B cell (primary cell): ENCODE data around the gene BEX3. TPM values are rescaled to one million over a fixed set of nuclear protein-coding genes. Genes with fewer than 3 reads are reported as not detected.
A peak's percentile ranks its signal among the peaks of the same experiment; 100 is the strongest.

Experiments used
- ATAC-seq: fragments of 200-7000 bp; cut with Tn5 transposase; one replicate; pipeline ENCODE4 v1.10.0; 2021; ENCODE audit warnings: low read depth, mild to moderate bottlenecking, moderate number of reproducible peaks, moderate library complexity
- CTCF ChIA-PET: fragments of 350-600 bp; sonication (Branson Sonifier 250); formaldehyde crosslinking; loops from one replicate; lab custom pipeline; 2021; ENCODE audit warnings: antibody characterized with exemption, inconsistent platforms; lab: Charles Lee
- POLR2A ChIA-PET: fragments of 350-600 bp; sonication (Branson Sonifier 250); formaldehyde crosslinking; loops from one replicate; lab custom pipeline; 2021; ENCODE audit warnings: antibody characterized with exemption; lab: Charles Lee
- DNase-seq: peaks from one replicate; pipeline ENCODE4 v3.0.0; 2013
- H2AFZ ChIP-seq: 2 replicates; pipeline ENCODE4 v1.6.1; 2012; ENCODE audit warnings: mild to moderate bottlenecking, low read depth, low read length; ENCODE audit not compliant: insufficient read depth, poor library complexity, severe bottlenecking
- H3K27ac ChIP-seq, 2 donors: 1 replicate in 1 of 2; 2 replicates in 1 of 2; pipeline ENCODE4 v1.5.1; 2012 to 2013; ENCODE audit warnings: low read length in 2 of 2, mild to moderate bottlenecking in 2 of 2, moderate library complexity in 1 of 2
- H3K27me3 ChIP-seq, 4 experiments: fragments of 200-600 bp in 1 of 4; sonication (generic) in 1 of 4; replicated peaks in 1 of 4; 1 replicate in 2 of 4; 2 replicates in 2 of 4; pipeline versions ENCODE4 v1.6.1 to v1.7.0; 2013 to 2016; ENCODE audit warnings: low read length in 3 of 4, mild to moderate bottlenecking in 2 of 4, mixed read lengths in 1 of 4, moderate library complexity in 1 of 4; ENCODE audit not compliant: insufficient read depth in 4 of 4, control insufficient read depth in 3 of 4; ENCODE audit errors: control extremely low read depth in 1 of 4
- H3K36me3 ChIP-seq, 2 experiments: replicated peaks in 1 of 2; 1 replicate in 1 of 2; 2 replicates in 1 of 2; pipeline versions ENCODE4 v1.6.1 to v1.7.1; 2013; ENCODE audit warnings: low read length in 1 of 2; ENCODE audit not compliant: insufficient read depth in 2 of 2, control insufficient read depth in 1 of 2; ENCODE audit errors: control extremely low read depth in 1 of 2, extremely low read depth in 1 of 2
- H3K4me1 ChIP-seq, 2 donors: fragments of 200-600 bp in 1 of 2; sonication (generic) in 1 of 2; 1 replicate in 1 of 2; 2 replicates in 1 of 2; pipeline versions ENCODE4 v1.5.1 to v1.6.1; 2013 to 2017; ENCODE audit warnings: low read length in 2 of 2; ENCODE audit not compliant: control insufficient read depth in 2 of 2, insufficient read depth in 2 of 2
- H3K4me2 ChIP-seq: replicated peaks from 2 replicates; pipeline ENCODE3; 2012; ENCODE audit warnings: mild to moderate bottlenecking, low read depth, low read length; ENCODE audit not compliant: poor library complexity, severe bottlenecking
- H3K4me3 ChIP-seq, 5 experiments: fragments of 200-600 bp in 1 of 5; sonication (generic) in 1 of 5; 1 replicate in 3 of 5; 2 replicates in 2 of 5; pipeline versions ENCODE4 v1.5.1 to v1.7.0; 2011 to 2016; ENCODE audit warnings: low read length in 4 of 5, mild to moderate bottlenecking in 4 of 5, low read depth in 2 of 5, control low read depth in 1 of 5, moderate library complexity in 1 of 5; ENCODE audit not compliant: insufficient read depth in 1 of 5; ENCODE audit errors: control extremely low read depth in 1 of 5, extremely low read depth in 1 of 5
- H3K79me2 ChIP-seq: fragments of 200-600 bp; sonication (generic); one replicate; pipeline ENCODE4 v1.6.0; 2016; ENCODE audit warnings: low read length; ENCODE audit not compliant: control insufficient read depth, insufficient read depth
- H3K9ac ChIP-seq: fragments of 200-600 bp; sonication (generic); 2 replicates; pipeline ENCODE4 v1.6.1; 2017; ENCODE audit warnings: mild to moderate bottlenecking, low read length, moderate library complexity
- H3K9me3 ChIP-seq, 3 donors: one replicate each; pipeline versions ENCODE4 v1.6.1 to v1.7.1; 2013; ENCODE audit warnings: low read length in 2 of 3; ENCODE audit not compliant: control insufficient read depth in 2 of 3, insufficient read depth in 1 of 3; ENCODE audit errors: control extremely low read depth in 1 of 3
- H4K20me1 ChIP-seq: 2 replicates; pipeline ENCODE4 v1.6.0; 2012; ENCODE audit warnings: mild to moderate bottlenecking, low read length; ENCODE audit not compliant: insufficient read depth, control insufficient read depth, poor library complexity, severe bottlenecking
- H3K27ac Mint-ChIP-seq: one replicate; pipeline ENCODE4 v1.8.0; 2021; ENCODE audit warnings: mixed read lengths
- H3K27me3 Mint-ChIP-seq: one replicate; pipeline ENCODE4 v1.8.0; 2021; ENCODE audit warnings: mixed read lengths
- H3K4me1 Mint-ChIP-seq: one replicate; pipeline ENCODE4 v1.8.0; 2021; ENCODE audit warnings: mixed read lengths
- H3K4me3 Mint-ChIP-seq: one replicate; pipeline ENCODE4 v1.8.0; 2021; ENCODE audit warnings: mixed read lengths
- H3K9me3 Mint-ChIP-seq: one replicate; pipeline ENCODE4 v1.8.0; 2022; ENCODE audit warnings: mixed read lengths; ENCODE audit not compliant: insufficient read depth
- CTCF ChIP-seq: fragments of 200-600 bp; IDR thresholded peaks from one replicate; pipeline ENCODE4 v1.8.0; 2022; ENCODE audit warnings: antibody characterized with exemption, mild to moderate bottlenecking
- EZH2 ChIP-seq: IDR thresholded peaks from 2 replicates; pipeline ENCODE4 v1.6.1; 2012; ENCODE audit warnings: borderline replicate concordance, low read depth, mild to moderate bottlenecking, moderate library complexity, low read length; ENCODE audit not compliant: insufficient read depth, poor library complexity, severe bottlenecking
- WGBS: methylation state at CpG from one replicate; pipeline ENCODE4 v1.1.5; 2013; ENCODE audit warnings: missing lambda C conversion rate; ENCODE audit not compliant: insufficient coverage; 5-methylcytosine and 5-hydroxymethylcytosine counted together
- intact Hi-C: fragments of 100-400 bp; cut with micrococcal nuclease; formaldehyde crosslinking; loops from one replicate; pipeline ENCODE4 v1.10.0; 2022
- polyA plus RNA-seq: library from polyadenylated mRNA; depleted of rRNA; stranded (reverse); fragments of >200 nt; gene quantifications from 2 replicates; pipeline ENCODE4 v1.2.3, GENCODE V29; 2012
- total RNA-seq, 2 donors: library from RNA; stranded (reverse); fragments of 120-200 nt in 1 of 2; gene quantifications; 1 replicate in 1 of 2; 2 replicates in 1 of 2; pipeline versions ENCODE4 v1.2.3 to v1.2.4, GENCODE V29; 2013 to 2022

BEX3 gene
- total and polyA plus RNA-seq, 2 donors (not counting 1 experiment from before 2014, with no cell fraction given) = 0.37 to 1.7 TPM

- Histone ChIP-seq H4K20me1 (no peaks in the 10 kb centered on the region), H3K36me3 (no peaks in the 10 kb centered on the region), H3K79me2 (no peaks in the 10 kb centered on the region), H3K27ac (no peak overlapping the region), H3K4me2 (no peak overlapping the region), H3K9me3 (no peaks in the 10 kb centered on the region), H3K4me3 (no peak overlapping the region), H2AFZ (no peak overlapping the region), H3K4me1 (no peaks in the 10 kb centered on the region), H3K9ac (no peak overlapping the region), H3K27me3 (no peaks in the 10 kb centered on the region)
- TF ChIP-seq CTCF (peak; percentile 56), EZH2 (no peak)
- Mint-ChIP-seq H3K27me3 (no peaks in the 10 kb centered on the region), H3K4me1 (no peaks in the 10 kb centered on the region), H3K9me3 (no peaks in the 10 kb centered on the region), H3K27ac (no peak overlapping the region), H3K4me3 (no peak overlapping the region)
- POLR2A ChIA-PET = no interaction called here
- intact Hi-C loops = loop anchor here (1.0 kb wide), 1 partner anchor 121 kb away; no protein-coding TSS in a partner anchor
- ATAC-seq (peak; percentile 31), DNase-seq (peak; percentile 35)
- no CpG with 5 or more reads among the region's 2 CpGs for WGBS
- CTCF ChIA-PET = interaction anchor here (0.9 to 1.4 kb wide), 3 partner anchors 13 to 140 kb away, joined by 3 to 6 read pairs (median 3); partner anchors contain the start of gene TCEAL7
Observed at GRCh38 chrX:103343105-103343504, 33.2 kb upstream of the BEX3 start.

GRCh38 chrX:103344606-103345005, 31.7 kb upstream of the BEX3 start:
- Histone ChIP-seq H2AFZ (no peak overlapping the region), H3K4me3 (no peak overlapping the region), H3K9ac (no peak overlapping the region), H3K4me2 (no peak overlapping the region), H4K20me1 (no peaks in the 10 kb centered on the region), H3K27me3 (no peaks in the 10 kb centered on the region), H3K36me3 (no peaks in the 10 kb centered on the region), H3K27ac (no peak overlapping the region), H3K4me1 (no peaks in the 10 kb centered on the region), H3K79me2 (no peaks in the 10 kb centered on the region), H3K9me3 (no peaks in the 10 kb centered on the region)
- WGBS = no CpG with 5 or more reads among the region's 2 CpGs
- Mint-ChIP-seq H3K9me3 (no peaks in the 10 kb centered on the region), H3K4me1 (no peaks in the 10 kb centered on the region), H3K4me3 (no peak overlapping the region), H3K27me3 (peaks cover 8% of the 10 kb centered on the region), H3K27ac (no peak overlapping the region)
- ChIA-PET CTCF (no interaction called here), POLR2A (no interaction called here)
- intact Hi-C loops = no loop called here
- no peak for TF ChIP-seq EZH2
- TF ChIP-seq CTCF = no peak
- ATAC-seq = no peak
- no peak for DNase-seq
